ENCODE data around the gene JARID2. TPM values are rescaled to one million over a fixed set of nuclear protein-coding genes. Genes with fewer than 3 reads are reported as not detected.

JARID2 gene
- polyA plus RNA-seq, 1 of the 3 experiments (the other 2 are of a cell fraction): 3.4 TPM

DNA sequence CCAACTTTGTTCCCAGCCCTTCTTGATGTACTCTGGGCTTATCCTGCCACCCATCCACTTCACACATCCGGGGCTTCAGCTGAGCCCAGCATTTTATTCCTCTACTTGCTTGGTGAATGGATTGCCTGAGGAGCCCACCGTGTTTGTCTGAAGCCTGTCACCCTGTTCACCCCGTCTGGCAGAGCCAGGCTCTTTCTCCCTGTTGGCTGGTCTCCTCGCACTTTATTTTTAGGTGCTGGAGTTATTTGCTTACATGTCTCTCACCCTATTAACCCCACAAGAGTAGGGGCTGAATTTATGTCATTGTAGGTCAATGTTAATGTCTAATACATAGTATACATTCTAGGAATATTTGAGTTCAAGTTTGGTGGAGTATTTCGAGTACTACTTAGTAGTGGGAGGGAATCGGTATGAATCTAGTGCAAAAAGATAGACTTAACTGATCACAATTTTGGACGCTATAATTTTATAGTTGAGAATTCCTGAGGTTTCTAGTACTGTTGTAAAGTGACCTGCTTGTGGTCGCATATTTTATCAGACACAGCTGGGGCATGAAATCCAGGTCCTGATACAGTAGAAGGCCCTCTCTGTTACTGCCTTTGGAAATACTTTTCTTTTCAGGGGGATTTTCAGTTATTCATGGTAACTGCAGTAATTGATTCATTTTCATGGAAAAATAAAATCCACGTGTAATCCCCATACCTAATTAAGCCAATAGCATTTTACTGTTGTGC, 10.8 kb downstream of the JARID2 start:
- H3K27ac ChIP-seq (ENCODE audit: low read depth in 2 of 2, low read length in 1 of 2): no peak overlapping the region

More for the DNA sequence above, 10.8 kb downstream of the JARID2 start:
- Histone ChIP-seq H3F3A (replicated peaks; ENCODE audit: insufficient read depth) (peaks cover 8% of the 10 kb centered on the region), H2AFZ (ENCODE audit: low read depth) (no peak overlapping the region), H4K20me1 (ENCODE audit: insufficient read depth) (peaks cover 45% of the 10 kb centered on the region), H3K9me3 (no peaks in the 10 kb centered on the region), H3K4me1 (ENCODE audit: control insufficient read depth in 1 of 2, insufficient read depth in 2 of 2, low read depth in 1 of 2, low read length in 1 of 2) (peaks cover 4 to 42% of the 10 kb centered on the region in 2 experiments; a peak in 3 of 4 replicates), H3K9me2 (no peaks in the 10 kb centered on the region), H3K4me2 (no peak overlapping the region), H3K9ac (no peak overlapping the region), H3K4me3 (ENCODE audit: low read depth in 2 of 2, low read length in 1 of 2) (no peak overlapping the region), H3K36me3 (replicated peaks in 1 of 2; ENCODE audit: control insufficient read depth in 1 of 2, insufficient read depth in 2 of 2, low read length in 1 of 2) (no peaks in the 10 kb centered on the region), H3K27me3 (ENCODE audit: insufficient read depth) (no peaks in the 10 kb centered on the region), H3K79me2 (ENCODE audit: insufficient read depth) (peaks cover 62% of the 10 kb centered on the region)
- ChIA-PET CTCF (interaction anchor here (0.6 to 1.2 kb wide), 2 partner anchors 45 to 187 kb away, joined by 3 read pairs; no protein-coding TSS in a partner anchor), POLR2A (no interaction called here)
- no peak for DNase-seq
- TF ChIP-seq, protein P1, sequence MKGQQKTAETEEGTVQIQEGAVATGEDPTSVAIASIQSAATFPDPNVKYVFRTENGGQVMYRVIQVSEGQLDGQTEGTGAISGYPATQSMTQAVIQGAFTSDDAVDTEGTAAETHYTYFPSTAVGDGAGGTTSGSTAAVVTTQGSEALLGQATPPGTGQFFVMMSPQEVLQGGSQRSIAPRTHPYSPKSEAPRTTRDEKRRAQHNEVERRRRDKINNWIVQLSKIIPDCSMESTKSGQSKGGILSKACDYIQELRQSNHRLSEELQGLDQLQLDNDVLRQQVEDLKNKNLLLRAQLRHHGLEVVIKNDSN (IDR thresholded peaks at IDR 0.05; ENCODE audit: borderline replicate concordance, low read depth): no peak
- no peak for TF ChIP-seq MXI1 (IDR thresholded peaks at IDR 0.05; ENCODE audit: low read depth, low read length)
- TF ChIP-seq MEF2A (IDR thresholded peaks at IDR 0.05; ENCODE audit: borderline replicate concordance, low read depth): no peak
- TF ChIP-seq FOXJ3 (CRISPR knock-in tag; IDR thresholded peaks at IDR 0.05): no peak
- TF ChIP-seq RFX5 (IDR thresholded peaks at IDR 0.05; ENCODE audit: low read length): no peak
- TF ChIP-seq, protein P2, sequence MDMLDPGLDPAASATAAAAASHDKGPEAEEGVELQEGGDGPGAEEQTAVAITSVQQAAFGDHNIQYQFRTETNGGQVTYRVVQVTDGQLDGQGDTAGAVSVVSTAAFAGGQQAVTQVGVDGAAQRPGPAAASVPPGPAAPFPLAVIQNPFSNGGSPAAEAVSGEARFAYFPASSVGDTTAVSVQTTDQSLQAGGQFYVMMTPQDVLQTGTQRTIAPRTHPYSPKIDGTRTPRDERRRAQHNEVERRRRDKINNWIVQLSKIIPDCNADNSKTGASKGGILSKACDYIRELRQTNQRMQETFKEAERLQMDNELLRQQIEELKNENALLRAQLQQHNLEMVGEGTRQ (IDR thresholded peaks at IDR 0.05; ENCODE audit: borderline replicate concordance, low read depth, low read length): no peak
- TF ChIP-seq, protein P3, sequence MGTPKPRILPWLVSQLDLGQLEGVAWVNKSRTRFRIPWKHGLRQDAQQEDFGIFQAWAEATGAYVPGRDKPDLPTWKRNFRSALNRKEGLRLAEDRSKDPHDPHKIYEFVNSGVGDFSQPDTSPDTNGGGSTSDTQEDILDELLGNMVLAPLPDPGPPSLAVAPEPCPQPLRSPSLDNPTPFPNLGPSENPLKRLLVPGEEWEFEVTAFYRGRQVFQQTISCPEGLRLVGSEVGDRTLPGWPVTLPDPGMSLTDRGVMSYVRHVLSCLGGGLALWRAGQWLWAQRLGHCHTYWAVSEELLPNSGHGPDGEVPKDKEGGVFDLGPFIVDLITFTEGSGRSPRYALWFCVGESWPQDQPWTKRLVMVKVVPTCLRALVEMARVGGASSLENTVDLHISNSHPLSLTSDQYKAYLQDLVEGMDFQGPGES (IDR thresholded peaks at IDR 0.05; ENCODE audit: low read depth, low read length): no peak
- no peak for TF ChIP-seq SMC3 (IDR thresholded peaks at IDR 0.05; ENCODE audit: low read depth, low read length)
- no peak for TF ChIP-seq RXRA (IDR thresholded peaks at IDR 0.05; ENCODE audit: borderline replicate concordance, low read depth)
- no peak for TF ChIP-seq TAF1 (IDR thresholded peaks at IDR 0.05; ENCODE audit: borderline replicate concordance, low read depth, low read length)
- TF ChIP-seq JUND (IDR thresholded peaks at IDR 0.05): no peak
- TF ChIP-seq TCF12 (IDR thresholded peaks at IDR 0.05): no peak
- no peak for TF ChIP-seq FOSL2 (IDR thresholded peaks at IDR 0.05; ENCODE audit: borderline replicate concordance, low read depth)
- TF ChIP-seq, protein P4, sequence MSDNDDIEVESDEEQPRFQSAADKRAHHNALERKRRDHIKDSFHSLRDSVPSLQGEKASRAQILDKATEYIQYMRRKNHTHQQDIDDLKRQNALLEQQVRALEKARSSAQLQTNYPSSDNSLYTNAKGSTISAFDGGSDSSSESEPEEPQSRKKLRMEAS (IDR thresholded peaks at IDR 0.05; ENCODE audit: low read depth): no peak
- TF ChIP-seq SIN3A (IDR thresholded peaks at IDR 0.05; ENCODE audit: borderline replicate concordance, low read depth, low read length): no peak
- TF ChIP-seq TEAD4 (IDR thresholded peaks at IDR 0.05; ENCODE audit: borderline replicate concordance, insufficient read depth): no peak
- no peak for TF ChIP-seq NRF1 (IDR thresholded peaks at IDR 0.05; ENCODE audit: low read depth, low read length)
- WGBS (ENCODE audit: low lambda C conversion rate): 83% methylated on average over 8 of the region's 9 CpGs

All from SK-N-SH (cell line).